NCI-H1436 treated with DMSO at 0.1 percent for 48 hours (cell line): ENCODE data around the gene SLC43A2.
"Not testable (repeated sequence)": the region's sequence is repeated elsewhere in the genome, so short reads cannot be mapped to it uniquely, and the experiment has no call there.

Experiments used
- DNase-seq: peaks from one replicate; lab custom pipeline; 2025; lab: John Stamatoyannopoulos, UW

Gene SLC43A2

DNA sequence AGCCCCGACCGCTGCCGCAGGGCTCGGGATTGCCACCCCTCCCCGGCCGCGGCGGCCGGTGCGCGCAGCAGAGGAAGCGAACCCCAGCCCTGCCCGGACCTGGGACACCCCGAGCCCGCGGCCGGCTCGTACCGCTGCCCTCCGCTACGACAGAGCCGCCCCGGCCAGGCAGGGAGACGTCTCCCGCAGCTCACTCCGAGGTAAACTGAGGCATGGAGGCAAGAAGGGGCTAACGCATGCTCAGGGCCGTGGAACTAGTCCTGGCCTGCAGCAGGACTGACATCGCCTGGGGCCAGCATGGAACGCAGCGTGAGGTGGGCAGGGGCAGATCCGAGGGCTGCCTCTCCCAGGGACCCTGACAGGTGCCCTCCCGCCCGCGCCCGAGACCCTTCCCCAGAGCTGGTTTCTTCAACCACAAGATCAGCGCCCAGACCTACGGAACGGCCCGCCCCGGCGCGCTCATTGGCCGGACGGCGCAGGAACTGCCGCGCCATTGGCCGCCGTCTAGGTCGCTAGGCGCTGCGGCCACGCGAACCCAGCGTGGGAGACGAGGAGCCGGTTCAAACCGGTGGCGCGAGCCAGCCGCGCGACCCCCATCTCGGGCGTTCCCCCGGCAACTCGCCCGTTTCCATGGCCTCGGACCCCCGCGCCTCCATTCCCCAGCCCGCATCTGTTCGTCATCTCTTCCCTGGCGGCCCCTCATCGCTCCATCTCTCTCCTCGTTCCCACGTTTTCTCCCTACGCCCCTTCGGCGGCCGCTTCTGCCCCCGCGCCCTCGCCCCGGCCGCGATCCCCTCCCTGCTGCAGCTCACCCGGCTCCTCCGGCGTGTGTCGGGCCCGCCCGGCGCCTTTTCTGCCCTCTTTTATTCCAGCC, at the start of gene SLC43A2:
TSS of gene SLC43A2 (minus strand) at position 853 of the 874 bp plus-strand sequence. CDS start 960 bp downstream, outside the sequence.
- peak; percentile 35 for DNase-seq

DNA sequence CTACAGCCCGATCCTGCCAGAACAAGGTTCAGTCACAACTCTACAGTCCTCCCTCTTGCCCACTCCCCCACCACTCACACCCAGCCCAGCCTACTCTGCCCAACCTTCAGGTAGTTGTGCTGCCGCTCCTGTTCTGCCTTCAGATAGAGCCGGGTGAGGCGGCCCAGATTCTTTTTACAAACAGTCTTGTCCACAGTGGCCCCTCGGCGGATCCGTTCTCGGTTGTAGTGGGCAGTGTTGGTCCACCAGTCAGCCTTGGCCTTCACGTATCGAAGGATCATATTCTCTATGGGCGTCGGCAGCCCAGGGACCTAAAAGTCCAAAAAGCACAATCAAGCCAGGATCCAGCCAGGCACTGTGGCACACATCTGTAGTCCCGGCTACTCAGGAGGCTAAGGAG, 47.8 kb upstream of the SLC43A2 start:
- DNase-seq = no peak

DNA sequence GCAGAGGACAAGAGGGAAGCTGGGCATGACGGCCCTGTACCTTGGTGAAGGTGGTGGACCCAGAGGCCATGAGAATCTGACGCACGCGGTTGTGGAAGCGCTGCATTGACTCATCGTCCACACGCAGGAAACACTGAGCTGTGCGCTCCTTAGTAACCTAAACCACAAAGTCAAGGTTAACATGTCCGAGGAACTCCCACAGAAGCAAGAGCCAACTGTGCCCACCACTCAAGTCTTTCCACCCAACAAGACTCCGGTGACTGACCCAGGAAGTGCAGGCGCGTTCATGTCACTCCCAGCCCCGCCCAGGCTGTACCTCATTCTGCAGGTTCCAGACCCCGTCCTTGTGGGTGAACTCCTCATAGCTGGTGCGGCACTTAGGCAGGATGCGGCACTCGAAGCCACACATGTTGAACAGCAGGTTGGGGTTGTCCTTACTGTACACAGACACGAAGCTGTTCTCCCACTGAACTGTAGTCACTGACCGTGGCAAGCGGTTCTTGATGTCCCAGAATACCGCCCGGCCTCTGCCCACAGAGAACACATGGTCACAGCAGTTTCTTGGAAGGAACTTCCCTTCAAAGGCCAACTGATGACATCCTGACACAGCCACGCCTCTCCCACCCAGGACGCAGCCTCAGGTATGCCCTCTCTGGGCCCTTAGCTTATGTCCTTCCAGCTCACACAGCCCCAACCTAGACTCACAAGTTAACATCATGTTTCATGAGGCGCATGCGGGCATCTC, 44.6 kb upstream of the SLC43A2 start:
- no peak for DNase-seq

DNA sequence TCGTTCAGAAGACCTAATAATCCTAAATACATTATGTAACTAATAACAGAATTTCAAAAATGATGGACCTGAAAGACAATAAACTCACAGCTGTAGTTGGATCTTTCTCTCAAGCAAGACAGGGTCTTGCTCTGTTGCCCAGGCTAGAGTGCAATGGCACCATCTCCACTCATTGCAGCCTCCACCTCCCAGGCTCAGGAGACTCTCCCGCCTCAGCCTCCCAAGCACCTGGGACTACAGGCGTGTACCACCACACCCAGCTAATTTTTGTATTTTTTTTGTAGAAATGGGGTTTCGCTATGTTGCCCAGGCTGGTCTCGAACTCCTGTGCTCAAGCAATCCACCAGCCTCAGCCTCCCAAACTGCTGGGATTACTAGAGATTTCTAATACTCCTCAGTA, 35.3 kb upstream of the SLC43A2 start:
- DNase-seq = not testable (repeated sequence)

DNA sequence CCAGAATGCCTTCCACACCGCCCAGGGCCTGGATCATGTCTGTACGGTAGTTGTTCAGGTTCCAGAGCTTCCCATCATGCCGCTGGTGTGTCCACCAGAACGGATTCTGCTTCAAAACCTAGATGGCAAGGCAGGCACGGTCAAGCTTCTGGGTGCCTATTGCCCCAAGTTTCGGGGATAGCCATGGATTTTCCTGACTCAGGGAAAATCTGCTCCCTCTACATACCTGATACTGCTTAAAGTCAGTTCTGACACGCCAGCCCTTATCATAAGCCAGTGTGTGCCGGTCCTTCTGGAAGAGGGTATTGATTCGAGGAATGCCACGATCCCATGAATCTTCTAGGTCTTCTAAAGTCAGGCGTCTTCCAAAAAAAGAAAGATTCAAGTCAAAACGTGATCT, 32.4 kb upstream of the SLC43A2 start:
- no peak for DNase-seq

DNA sequence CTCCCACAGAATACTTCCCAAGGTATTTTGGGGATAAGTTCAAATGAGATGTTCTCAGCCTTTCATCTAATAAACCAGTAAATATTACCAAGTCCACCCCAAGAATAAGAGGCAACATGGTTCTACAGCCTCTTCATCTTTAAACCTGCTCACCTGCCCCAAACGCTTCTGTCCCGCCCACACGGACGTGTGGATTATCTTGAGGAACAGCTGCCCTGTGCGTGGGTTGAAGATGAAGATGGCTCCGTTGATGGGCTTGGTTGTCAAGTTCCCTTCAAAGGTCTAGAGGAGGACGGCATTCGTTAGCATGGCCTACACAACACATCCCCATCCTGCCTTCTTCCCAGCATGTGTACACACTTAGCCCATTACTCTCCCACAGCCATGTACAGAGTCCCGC, 29.5 kb upstream of the SLC43A2 start:
- DNase-seq = no peak

DNA sequence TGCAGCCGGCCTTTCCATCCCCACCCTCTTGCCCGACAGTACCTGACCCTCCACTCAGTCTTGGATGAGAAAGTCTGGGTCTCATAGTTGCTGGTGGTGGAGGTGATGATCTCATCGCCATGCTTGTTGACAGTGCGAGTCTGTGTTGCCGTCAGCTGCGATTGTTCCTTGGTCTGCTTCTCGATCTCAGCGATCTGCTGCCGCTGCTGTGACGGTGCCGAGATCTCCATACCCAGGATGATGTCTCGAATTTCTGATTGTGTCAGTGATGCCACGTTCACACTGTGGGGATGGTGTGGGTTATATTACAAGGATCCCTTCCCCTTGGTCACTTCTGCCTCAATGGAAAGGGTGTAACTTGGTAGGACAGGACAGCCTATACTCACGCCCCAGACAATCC, 25.1 kb upstream of the SLC43A2 start:
- no peak for DNase-seq

DNA sequence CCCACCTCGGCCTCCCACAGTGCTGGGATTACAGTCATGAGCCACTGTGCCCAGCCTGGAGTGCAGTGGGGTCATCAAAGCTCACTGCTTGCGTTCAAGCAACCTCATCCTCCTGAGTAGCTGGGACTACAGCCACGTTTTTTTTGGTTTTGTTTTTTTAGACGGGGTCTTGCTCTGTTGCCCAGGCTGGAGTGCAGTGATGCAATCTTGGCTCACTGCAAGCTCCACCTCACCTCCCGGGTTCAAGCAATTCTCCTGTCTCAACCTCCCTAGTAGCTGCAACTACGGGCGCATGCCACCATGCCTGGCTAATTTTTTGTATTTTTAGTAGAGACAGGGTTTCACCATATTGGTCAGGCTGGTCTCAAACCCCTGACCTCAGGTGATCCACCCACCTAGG, 24.2 kb upstream of the SLC43A2 start:
- not testable (repeated sequence) for DNase-seq

DNA sequence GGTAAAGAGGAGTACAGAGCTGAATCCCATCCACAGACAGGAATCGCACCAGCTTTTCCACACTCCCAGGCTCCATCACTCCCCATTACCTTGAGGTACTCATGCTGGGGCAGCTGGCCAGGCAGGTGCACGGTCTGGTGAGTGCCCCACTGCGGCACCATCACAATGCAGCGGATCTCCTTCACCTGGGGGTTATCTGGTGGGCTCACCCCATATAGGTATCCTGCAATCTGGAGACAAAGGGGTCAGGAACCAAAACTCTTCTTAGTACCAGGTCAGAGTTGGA, 22.9 kb upstream of the SLC43A2 start:
- DNase-seq = no peak

DNA sequence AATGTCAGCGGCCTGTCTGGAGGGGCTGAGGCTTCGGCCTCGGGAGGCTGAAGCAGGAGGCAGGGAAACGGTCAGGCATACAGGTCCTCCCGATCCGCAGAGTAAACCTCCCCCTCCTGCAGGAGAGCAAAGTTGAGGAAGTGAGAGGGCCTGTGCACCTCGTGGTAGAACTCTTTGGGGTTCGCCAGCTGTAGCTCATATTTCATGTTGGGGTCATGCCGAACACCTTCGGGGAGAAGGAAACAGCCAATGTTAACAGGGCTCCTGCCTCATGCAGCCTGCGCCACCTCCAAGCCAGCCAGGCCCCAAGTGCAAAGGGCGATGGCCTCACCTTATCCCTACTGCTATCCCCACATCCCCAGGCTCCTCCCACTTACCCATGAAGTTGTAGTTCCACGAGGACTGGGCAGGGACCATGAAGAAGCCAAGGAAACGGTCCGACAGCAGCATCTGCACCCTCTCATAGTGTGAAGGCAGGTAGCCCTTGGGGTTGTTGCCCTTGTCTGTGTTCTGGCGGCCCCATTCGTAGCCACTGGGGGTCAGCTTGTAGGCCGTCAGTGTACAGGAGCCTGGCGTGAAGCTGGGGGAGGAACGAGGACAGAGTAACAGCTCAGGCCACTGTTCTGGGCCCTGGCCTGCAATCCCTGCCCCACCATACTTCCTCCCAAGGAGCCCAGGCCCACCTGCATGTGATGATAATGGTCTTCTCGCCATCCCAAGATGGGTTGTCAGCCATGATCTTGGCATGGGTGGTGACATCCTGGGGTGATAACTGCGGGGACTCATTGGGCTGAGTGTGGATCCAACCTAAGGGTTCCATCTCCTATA, 22.3 kb upstream of the SLC43A2 start:
- no peak for DNase-seq

DNA sequence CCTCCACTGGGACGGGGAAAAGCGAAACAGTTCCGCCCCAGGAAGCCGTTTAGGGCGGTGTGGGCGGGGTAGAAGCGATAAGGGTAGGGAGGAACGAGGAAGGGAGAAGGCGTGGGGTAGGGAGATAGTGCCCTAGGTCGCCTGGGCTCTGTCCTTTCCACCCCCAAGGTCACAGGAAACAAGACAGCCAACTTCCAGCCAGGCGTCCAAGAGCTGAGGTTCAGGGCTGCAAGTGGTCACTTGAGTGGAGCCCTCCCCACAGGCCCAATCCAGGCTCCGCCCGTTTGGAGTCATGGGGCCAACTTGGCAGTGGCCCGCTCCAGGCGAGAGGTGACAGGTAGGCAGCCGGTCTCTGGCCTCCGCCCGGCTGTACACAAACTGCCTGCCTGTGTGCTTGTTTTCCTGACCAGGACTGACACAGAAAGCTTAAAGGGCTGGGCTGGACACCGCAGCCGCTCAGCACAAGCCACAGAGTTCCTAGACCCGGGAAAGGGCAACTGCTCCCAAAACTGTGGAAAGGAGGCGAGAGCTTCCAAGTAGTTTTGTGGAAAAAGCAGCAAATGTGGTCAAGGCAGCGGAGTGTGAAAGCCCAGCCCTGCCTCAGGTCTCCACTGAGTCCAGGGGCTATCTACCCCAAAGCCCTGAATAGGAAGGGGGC, 21.3 kb upstream of the SLC43A2 start, which contains the start of gene RILP:
TSS of gene RILP (minus strand) at position 23 of the 658 bp plus-strand sequence. CDS start 62 bp downstream, outside the sequence.
- no peak for DNase-seq

DNA sequence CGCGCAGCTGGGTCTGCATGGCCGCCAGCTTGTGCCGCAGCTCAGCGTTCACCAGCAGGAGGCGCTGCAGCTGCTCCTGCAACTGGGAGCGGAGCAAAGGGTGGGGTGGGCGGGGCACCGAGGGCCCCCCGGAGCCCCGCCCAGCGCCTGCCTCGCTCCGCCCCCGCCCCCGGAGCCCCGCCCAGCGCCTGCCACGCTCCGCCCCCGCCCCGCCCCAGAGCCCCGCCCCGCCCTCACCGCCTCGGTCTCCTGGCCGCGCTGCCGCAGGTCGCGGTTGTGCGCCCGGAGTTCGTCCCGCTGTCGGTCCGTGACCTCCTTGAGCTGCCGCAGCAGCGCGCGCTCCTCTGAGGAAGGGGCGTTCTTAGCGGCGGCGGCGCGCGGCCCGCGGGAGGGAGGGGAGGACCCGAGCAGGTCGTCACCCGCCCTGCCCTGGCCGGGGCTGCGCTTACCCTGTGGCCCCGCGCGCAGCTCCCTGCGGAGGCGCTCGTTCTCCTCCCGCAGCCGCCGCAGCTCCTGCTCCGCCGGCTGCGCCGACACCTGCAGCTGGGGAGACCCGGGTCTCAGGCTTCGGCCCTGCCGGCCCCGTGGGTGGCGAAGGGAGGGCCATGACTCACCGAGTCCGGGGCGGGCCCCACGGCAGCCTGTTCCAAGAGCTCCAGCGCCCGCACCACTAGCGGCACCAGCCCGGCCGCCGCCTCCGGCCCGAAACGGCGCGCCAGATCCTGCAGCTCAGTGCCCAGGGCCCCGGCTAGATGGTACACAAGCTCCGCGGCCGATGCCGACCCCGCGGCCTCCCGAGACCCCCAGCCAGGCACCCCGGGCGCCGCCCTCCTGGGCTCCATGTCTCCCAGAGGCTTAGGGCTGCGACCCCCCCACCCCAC, 20.6 kb upstream of the SLC43A2 start:
- no peak for DNase-seq

DNA sequence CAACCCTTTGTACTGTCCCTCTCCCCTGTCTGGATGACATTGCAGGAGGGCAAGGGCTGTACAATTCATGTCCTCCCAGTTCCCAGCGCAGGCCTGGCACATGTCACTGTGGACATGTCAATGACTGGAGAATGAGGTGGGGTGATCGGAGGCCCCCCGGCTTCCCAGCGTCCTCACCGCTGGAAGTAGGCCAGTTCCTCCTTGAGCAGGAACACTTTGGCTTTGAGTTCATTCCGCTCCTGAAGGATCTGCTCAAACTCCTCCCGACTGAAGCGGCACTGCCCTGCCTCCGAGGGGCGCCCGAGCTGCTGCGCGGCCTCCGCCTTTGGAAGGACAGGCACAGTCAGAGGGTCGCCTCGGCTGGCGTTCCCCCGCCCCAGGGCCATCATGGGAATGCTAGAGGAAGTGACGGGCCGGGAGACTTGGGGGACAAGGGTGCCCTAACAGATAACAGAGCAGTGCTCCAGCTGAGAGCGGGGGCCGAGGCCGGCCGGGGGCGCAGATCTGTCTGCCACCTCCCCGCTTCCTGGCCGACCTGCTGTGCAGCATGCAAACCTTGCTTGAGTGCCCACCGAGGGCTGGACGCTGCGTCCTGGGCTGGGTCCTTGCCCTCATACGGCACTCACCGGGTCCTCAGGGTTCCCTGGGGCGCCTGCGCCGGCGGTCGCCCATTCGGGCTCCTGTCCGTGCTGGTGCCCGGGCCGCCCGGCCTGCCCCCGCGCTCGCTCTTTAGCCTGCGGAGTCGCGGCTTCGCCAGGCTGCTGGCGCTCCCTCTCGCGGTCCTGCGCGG, 19.7 kb upstream of the SLC43A2 start:
- no peak for DNase-seq

DNA sequence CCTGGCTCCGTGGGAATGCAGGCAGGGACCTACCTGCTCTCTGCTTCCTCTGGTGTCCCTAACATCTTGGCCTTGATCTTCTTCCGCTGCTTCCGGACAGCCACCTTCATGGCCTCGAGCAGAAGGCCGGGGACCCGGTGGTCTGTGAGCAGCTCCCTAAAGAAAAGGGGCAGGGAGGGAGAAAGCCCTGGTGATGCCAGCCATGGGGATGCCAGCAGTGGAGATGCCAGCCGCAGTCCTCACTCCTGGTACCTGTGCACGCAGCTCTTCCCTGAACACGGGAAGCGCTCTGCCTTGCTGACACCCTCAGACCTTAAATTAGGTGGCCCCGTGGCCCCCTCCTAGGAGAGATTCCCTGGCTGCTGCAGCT, 19.2 kb upstream of the SLC43A2 start:
- DNase-seq = no peak

DNA sequence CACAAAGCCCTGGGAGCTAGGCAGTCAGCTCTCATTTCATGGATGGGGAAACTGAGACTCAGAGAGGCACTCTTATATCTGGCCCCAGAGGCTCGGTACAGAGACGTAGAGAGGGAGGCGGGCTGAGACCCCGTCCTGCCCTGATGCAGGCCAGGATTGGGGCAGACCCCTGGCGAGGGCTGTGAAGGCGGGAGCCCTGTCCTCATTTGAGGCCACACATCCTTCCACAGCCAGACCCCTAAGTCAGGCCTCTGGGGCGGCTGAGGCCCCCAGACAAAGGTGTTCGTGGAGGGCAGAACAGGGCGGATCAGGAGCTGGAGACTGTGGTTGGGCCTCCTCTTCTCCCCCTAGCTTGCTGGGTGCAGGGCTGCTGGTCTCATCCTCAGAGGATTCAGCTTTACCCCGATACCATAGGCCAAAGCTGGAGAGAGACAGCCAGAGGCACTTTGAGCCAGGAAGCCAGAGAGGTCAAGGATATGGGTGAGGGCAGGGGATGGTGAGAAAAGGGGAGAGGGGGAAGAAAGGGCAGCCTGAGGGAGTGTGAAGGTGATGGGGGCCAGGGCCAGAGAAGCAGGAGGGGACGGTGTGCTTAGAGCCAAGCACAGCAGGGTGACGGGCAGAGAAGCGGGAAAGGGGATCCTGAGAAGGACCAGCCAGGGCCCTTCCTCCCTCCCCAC, 17.7 kb upstream of the SLC43A2 start:
- no peak for DNase-seq

DNA sequence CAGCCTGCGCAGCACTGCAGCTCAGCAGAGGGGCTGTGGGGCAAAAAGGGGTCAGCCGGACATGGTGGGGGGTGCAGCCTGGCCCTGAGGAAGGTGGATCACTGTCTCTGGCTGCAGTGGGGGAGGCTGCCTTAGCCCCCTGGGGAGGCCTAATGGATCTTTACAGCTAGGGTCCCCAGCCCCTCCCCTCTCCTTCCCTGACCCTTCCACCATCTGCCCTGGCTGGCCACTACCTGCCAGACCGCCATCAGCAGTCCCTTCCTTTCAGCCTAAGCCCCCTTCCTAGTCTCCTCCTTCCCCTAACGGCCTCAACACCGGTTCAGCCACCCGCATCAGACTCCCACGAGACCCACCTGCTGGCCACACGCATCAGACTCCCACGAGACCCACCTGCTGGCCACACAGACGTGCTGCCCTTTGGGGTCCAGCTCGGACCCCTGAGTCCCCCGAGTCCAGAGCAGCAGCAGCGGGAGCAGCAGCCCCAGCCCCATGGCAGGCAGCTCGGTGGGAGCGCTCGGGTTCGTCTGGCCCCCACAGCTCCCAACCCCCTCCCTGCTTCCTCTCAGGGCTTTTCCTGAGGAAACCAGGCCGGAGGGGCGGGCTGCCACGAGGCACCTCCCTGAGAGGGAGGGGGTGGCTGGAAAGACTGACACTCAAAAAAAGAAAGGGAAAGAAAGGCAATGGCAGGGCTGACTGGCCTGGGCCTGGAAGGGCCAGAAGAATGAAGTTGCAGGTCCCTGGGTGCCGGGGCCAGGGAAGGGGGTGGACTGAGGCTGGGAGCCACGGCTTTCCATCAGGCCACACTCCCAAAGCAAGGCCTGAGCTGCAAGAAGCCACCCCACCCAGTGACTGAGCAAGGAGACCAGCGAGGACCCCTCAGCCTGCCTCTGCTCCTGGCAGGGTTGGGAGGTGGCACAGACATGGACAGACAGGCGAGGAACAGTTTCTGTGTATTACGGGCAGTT, 16.9 kb upstream of the SLC43A2 start, which contains the start of gene SCARF1:
TSS of gene SCARF1 (minus strand) at position 526 of the 965 bp plus-strand sequence. CDS start at position 491, 35 bp downstream.
- DNase-seq = no peak

DNA sequence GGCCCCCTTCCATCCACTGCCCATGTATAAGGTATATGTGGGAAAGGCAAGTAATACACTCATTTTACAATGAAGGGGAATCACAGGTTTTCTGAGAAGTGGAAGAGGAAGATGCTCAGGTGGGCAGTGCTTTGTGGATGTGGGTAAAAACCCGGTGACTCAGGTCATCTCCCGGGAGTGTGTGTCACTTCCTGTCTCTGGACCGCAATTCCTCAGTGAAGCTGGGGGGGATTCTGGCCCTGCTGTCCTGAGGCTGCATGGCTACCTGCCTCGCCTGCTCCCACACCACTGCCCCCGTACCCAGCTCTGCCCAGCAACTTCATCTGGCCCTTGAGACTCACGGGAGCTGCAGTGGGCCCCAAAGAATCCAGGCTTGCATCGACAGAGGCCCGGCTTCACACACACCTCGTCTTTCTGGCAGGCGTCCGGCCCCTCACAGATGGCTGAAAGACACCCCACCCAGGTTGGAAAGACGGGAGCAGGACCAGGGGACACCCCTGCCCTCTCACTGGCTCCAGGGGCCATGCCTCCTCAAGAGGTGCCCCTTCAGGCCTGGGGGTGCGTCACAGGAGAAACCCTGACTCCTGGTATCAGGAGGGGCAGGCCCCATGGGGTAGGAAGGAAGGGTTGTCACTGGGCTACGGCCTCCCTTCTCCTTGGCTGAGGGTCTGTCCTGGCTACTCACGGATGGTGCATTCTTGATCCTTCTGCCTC, 16.0 kb upstream of the SLC43A2 start:
- no peak for DNase-seq
